ENCODE measurements around the gene AATK.
"Not testable (repeated sequence)": the region's sequence is repeated elsewhere in the genome, so short reads cannot be mapped to it uniquely, and the experiment has no call there.

The AATK gene

GRCh38 chr17:81092518-81093095 is 73.4 kb downstream of the AATK start:
- no peak for DNase-seq (ENCODE audit: low read depth)

- no peak for DNase-seq (ENCODE audit: low read depth)
Observed at GRCh38 chr17:81091774-81092517, 74.1 kb downstream of the AATK start.

- no peak for DNase-seq (ENCODE audit: low read depth)
Observed at GRCh38 chr17:81091154-81091553, 74.9 kb downstream of the AATK start.

GRCh38 chr17:81090361-81091136 is 75.5 kb downstream of the AATK start:
- DNase-seq (ENCODE audit: low read depth), result no peak

- no peak for DNase-seq (ENCODE audit: low read depth)
Observed at GRCh38 chr17:81086789-81087551, 79.1 kb downstream of the AATK start.

- DNase-seq (ENCODE audit: low read depth), result no peak
Observed at GRCh38 chr17:81085420-81085911, 80.6 kb downstream of the AATK start.

- DNase-seq (ENCODE audit: low read depth), result no peak
Observed at GRCh38 chr17:81084680-81085419, 81.2 kb downstream of the AATK start.

GRCh38 chr17:81083125-81083765 is 82.8 kb downstream of the AATK start:
- DNase-seq (ENCODE audit: low read depth), result no peak

GRCh38 chr17:81082177-81083073 is 83.6 kb downstream of the AATK start:
- DNase-seq (ENCODE audit: low read depth), result no peak

GRCh38 chr17:81081222-81082176 is 84.5 kb downstream of the AATK start:
- no peak for DNase-seq (ENCODE audit: low read depth)

GRCh38 chr17:81080019-81080418 is 86.0 kb downstream of the AATK start:
- no peak for DNase-seq (ENCODE audit: low read depth)

- DNase-seq (ENCODE audit: low read depth), result not testable (repeated sequence)
Observed at GRCh38 chr17:81078026-81078913, 87.8 kb downstream of the AATK start.

GRCh38 chr17:81076141-81076679 is 89.8 kb downstream of the AATK start:
- DNase-seq (ENCODE audit: low read depth), result no peak

GRCh38 chr17:81075307-81075706 is 90.7 kb downstream of the AATK start:
- no peak for DNase-seq (ENCODE audit: low read depth)

GRCh38 chr17:81074875-81075274 is 91.1 kb downstream of the AATK start:
- DNase-seq (ENCODE audit: low read depth), result no peak

- no peak for DNase-seq (ENCODE audit: low read depth)
Observed at GRCh38 chr17:81073967-81074839, 91.8 kb downstream of the AATK start.
